HG03457 (cell line): ENCODE data around the gene SRD5A1.

Experiments used
- ATAC-seq: cut with Tn5 transposase; IDR thresholded peaks from one replicate; pipeline ENCODE4 v1.9.1; 2021; ENCODE audit warnings: moderate number of reproducible peaks; ENCODE audit not compliant: unreplicated experiment

The SRD5A1 gene

GRCh38 chr5:6723816-6724300 is 90.6 kb downstream of the SRD5A1 start:
- ATAC-seq = no peak
